T1000 (cell line): ENCODE measurements around the gene BICRA.
"Not testable (repeated sequence)": the region's sequence is repeated elsewhere in the genome, so short reads cannot be mapped to it uniquely, and the experiment has no call there.

Experiments used
- DNase-seq: peaks from one replicate; lab custom pipeline; 2025; ENCODE audit warnings: mixed read lengths; lab: John Stamatoyannopoulos, UW

BICRA gene

DNA sequence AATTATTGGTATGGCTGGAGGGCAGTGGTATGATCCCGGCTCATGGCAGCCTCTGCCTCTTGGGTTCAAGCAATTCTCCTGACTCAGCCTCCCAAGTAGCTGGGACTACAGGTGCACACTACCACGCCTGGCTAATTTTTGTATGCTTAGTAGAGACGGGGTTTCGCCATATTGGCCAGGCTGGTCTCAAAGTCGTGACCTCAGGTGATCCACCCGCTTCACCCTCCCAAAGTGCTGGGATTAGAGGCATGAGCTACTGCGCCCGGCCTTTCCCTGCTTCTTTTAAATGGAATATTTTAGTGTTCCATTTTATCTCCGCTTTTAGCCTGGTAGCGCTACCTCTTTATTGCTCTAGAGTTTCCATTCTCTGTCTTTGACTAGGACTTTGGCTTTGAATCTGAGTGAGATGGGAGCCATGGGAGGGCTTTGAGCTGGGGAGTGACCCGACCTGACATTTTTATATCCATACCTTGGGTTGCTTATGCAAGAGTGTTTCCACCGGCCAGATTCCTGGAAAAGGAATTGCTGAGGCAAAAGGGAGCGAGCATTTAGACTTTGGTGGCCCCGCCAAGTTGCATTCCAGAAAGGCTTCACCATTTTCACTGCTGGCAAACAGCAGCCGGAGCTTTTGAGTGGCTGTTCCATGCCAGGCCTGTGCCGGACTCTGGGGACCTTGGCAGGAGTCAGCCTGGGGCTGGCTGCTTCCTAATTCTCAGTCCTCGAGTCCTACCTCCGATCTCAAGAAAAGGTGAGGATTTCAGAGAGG, 22.9 kb downstream of the BICRA start:
- DNase-seq = no peak

DNA sequence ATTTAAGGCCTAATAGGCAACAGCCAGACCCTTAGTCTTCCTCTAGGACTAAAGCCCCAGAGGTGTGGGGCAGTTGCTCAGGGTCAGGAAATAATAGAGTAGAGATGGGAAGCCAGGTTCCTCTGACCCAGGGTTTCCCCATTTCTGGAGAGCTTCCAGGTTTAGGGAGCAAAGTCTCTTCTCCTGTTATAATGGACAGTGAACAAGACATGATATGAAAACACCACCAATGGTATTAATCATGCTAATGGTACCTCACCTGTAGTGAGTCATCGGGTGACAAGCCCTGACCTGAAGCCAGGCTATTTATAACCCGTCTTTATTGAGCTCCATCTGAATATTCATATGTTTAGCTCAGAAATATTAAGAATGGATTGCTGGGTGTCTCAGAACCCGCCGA, 24.6 kb downstream of the BICRA start:
- DNase-seq = no peak

DNA sequence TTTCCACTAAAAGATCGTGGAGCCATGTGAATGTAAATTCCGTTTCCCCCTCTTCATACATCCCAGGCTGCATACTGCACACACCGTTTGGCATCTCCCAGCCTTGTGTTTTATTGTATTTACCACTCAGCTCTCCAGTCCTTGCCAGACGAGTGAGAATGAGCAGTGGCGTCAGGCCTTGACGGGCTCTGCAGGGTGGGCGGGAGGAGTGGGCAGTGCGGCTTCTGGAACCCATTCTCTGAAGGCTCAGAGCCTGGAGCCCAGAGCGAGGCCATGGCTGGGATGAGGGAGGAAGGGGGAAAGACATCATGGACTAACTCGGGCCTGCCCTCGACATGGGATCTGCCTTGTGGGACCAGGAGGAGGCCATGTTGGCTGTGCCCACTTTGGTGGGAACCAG, 25.1 kb downstream of the BICRA start:
- DNase-seq = no peak

DNA sequence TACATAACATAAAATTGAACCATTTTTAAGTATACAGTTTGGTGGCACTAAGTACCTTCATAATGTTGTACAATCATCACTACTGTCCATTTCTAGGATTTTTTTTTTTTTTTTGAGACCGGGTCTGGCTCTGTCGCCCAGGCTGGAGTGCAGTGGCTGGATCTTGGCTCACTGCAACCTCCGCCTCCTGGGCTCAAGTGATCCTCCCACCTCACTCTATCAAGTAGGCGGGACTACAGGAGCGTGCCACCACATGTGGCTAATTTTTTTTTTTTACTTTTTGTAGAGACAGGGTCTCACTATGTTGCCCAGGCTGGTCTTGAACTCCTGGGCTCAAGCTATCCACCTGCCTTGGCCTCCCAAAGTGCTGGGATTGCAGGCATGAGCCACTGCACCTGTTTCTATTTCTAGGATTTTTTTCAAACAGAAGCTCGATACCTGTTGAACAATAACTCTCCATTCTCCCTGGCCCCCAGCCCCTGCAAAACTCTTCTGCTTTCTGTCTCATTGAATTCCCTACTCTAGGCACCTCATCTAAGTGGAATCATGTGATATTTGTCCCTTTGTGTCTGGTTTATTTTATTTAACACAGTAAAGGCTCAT, 26.3 kb downstream of the BICRA start:
- not testable (repeated sequence) for DNase-seq

DNA sequence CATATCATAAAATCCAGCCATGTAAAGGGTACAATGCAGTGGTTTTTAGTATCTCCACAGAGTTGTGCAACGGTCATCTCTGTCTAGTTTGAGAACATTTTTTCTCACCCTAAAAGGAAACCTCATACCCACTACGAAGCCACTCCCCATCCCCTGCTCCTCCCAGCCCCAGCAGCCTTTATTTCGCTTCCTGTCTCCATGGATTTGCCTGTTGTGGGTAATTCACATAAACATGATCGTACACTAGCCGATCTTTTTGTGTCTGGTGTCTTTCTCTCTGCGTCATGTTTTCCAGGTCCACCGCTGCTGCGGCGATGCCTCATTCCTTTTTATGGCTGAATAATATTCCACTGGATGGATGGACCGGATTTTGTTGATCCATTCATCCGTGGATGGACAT, 28.6 kb downstream of the BICRA start:
- DNase-seq = no peak

DNA sequence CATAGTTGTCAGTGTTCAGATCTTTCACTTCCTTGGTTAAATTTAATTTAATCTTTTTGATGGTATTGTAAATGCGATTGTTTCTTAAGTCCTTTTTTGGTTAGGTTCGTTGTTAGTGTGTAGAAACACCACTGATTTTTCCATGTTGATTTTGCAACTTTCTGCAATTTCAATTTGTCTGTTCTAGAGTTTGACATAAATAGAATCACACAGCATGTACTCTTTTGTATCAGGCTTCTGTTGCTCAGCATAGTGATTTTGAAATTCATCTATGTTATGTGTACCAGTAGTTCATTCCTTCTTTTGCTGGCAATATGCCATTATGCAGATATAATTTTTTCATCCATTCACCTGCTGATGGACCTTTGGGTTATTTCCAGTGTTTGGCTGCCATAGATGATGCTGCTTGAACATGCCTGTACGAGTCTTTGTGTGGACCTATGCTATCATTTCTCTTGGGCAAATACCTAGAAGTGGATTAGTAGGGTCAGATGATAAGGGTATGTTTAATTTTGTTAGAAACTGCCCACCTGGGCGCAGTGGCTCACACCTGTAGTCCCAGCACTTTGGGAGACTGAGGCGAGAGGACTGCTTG, 33.1 kb downstream of the BICRA start:
- no peak for DNase-seq

DNA sequence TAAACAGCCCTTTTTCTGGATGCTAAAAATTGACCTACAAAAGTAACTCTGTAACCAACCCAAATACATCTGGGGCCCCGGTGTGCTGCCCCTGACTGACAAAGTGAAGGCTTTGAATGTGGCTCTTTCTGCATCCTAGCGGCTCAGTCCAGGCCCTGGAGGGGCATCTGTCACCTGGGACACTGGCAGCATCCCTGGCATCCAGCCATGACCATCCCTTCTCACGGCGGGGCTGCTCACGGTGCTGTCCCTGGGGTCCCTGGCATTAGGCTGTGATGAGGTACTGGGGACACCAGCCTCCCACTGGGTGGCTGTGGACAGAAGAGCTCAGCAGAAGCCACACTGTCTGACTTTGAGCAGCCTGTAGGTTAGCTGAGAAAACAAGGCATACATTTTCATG, 34.3 kb downstream of the BICRA start:
- DNase-seq = no peak

DNA sequence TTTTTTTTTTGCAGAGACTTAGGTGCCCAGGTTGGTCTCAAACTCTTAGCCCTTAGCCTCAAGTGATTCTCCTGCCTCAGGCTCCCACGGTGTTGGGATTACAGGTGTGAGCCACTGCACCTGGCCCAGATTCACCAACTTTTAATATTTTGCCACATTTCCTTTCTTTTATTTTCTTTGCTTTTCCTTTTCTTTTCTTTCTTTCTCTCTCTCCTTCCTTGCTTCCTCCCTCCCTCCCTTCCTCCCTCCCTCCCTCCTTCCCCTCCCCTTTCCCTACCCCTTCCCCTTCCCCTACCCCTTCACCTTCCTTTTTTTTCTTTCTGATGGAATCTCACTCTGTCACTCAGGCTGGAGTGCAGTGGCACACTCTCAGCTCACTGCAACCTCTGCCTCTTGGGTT, 35.3 kb downstream of the BICRA start:
- no peak for DNase-seq

DNA sequence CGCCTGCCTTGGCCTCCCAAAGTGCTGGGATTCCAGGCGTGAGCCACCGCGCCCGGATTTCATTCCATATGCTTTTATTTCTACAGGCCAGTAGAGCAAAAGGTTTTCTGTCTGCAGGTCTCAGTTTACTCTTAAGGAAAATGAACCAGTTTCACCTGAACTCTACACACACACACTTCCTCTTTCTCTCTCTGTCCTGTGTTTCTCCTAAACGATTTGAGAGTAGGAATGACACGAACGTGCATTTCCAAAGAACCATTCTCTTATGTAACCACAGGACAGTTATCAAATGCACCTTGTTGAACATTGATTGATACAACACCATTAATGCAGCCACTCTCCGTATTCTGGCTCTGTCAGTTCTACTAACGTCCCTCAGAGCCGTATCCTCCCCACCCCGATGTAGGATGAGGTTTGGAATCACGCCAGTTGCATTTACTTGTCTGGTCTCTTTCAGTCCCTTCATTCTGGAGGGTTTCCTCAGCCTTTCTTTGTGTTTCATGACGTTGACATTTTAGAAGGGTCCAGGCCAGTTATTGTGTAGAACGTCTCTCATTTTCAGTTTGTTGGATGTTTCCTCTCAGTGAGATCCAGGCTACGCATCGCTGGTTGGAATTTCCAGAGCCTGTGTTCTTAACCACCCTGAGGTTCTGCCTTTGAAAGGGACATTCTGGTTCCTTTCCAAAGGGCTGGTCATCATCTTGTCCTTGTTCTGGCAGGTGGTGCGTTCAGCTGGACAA, 36.0 kb downstream of the BICRA start:
- no peak for DNase-seq

DNA sequence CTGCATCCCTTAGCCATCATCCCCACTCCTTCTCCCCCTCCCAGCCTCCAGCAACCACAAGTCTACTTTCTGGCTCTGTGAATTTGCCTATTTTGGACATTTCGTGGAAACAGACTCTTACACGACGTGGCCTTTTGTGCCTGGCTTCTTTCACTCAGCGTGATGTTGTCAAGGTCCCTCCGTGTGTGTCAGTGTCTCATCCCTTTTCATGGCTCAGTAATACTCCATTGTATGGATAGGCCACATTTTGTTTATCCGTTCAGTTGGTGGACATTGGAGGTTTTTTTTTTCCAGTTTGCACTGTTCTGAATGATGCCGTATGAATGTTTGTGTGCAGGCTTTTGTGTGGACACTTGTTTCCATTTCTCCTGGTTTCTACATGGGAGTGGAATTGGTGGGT, 38.0 kb downstream of the BICRA start:
- no peak for DNase-seq

DNA sequence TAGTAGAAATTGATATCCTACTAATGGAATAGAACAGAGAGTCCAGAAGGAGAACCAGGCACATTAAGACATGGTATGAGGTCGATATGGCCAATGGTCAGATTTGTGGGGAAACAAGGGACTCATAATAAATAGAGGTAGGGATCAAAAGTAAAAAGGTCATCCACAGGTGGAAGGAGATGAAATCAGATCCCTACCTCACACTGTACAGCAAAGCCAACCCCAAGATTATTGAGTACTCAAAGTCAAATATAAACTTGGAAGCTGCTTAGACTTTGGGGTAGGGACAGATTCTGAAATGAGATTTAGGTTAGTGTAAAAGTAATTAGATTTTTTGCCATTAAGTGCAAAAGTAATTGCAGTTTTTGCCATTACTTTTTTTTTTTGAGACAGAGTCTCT, 40.7 kb downstream of the BICRA start:
- DNase-seq = no peak

DNA sequence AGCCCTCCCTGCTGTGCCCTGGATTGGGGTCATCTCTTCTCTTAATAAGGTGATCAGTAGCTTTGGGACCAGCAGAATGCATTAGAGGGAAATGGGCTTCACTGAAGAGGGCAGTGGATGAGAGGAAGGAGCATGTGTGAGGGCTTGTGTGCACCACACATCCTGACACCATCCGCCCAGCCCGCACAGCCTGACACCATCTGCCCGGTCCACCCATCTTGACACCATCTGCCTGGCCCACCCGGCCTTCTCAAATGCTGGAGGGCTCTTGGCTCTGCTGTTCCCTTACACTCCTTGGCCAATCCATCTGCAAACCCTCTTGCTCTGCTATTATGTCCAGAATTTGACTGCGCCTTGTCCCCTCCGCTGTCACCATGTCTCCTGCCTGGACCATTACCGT, 41.8 kb downstream of the BICRA start:
- no peak for DNase-seq

DNA sequence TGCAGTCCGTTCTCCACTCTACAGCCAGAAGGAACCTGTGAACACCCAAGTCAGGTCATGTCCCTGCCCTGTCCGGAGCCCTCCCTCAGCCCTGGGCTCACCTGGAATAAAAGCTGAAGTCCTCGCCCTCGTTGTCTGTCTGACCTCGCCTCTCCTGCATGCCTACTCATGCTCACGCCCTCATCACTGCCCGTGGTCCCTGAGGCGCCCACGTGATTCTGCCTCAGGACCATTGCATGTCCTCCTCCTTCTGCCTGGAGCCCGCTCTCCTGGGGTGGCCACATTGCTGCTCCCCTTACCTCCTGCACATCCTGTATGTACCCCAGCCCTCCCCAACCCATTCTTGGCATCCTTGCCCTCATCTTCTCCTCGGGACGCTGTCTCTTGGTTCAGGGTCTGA, 42.2 kb downstream of the BICRA start:
- no peak for DNase-seq

DNA sequence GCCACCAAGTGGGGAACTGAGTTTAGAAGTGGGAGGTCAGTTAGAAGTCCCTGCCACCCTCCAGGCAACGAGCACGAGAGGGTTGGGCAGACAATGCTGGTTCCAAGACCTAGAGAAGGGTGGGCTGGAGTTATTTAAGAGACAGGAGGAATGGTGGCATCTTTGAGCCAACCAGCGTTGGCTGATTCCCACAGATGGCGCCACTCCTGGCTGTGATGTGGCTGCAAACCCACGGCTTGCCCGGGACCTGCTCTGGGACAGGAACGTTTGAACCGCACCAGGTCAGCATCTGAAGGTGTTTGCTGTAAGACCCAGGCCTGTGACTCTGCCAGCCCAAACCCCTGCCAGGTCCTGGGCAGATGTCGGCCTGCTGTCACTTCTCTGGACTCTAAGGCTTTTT, 42.8 kb downstream of the BICRA start:
- no peak for DNase-seq

DNA sequence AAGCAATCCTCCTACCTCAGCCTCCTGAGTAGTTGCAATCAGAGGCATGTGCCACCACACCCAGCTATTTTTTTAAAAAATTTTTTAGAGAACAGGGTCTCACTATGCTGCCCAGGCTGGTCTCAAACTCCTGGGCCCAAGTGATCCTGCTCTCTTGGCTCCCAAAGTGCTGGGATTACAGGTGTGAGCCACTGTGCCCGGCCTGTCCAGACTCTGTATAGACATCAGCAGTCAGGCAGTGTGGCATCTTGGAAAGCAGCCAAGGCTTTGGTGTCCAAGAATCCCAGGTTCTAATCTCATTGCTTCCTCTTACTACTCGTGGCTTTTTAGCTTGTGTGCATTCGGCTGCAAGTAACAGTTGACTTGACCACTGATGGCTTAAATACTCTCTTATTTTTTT, 43.4 kb downstream of the BICRA start:
- no peak for DNase-seq

DNA sequence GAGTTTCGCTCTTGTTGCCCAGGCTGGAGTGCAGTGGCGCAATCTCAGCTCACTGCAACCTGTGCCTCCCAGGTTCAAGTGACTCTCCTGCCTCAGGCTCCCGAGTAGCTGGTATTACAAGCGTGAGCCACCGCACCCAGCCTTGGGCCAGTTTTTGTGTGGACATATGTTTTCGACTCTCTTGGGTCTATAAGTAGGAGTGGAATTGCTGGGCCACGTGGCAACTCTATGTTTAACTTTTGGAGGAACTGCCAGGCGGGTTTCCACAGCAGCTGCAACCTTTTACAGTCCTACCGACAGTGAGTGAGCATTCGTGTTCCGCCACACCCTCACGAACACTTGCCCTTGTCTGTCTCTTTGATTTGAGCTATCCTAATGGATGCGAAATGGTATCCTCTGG, 44.9 kb downstream of the BICRA start:
- no peak for DNase-seq

DNA sequence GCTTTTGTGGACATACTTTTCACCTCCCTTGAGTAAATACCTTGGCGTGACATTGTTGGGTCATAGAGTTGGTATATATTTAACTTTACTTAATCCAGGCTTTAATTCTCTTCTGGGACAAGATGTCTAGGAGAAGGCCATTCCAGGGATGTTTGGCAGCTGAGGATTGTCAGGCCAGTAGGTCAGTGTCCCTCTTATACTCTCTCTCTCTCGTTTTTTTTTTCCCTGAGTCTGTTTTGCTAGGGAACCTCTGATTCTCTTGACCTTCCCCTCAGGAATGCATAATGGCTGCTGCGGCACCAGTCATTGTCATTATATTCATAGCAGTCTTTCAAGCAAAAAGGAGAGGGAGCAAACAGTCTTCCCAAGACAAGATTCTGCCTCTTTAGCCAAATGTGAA, 48.8 kb downstream of the BICRA start:
- no peak for DNase-seq

DNA sequence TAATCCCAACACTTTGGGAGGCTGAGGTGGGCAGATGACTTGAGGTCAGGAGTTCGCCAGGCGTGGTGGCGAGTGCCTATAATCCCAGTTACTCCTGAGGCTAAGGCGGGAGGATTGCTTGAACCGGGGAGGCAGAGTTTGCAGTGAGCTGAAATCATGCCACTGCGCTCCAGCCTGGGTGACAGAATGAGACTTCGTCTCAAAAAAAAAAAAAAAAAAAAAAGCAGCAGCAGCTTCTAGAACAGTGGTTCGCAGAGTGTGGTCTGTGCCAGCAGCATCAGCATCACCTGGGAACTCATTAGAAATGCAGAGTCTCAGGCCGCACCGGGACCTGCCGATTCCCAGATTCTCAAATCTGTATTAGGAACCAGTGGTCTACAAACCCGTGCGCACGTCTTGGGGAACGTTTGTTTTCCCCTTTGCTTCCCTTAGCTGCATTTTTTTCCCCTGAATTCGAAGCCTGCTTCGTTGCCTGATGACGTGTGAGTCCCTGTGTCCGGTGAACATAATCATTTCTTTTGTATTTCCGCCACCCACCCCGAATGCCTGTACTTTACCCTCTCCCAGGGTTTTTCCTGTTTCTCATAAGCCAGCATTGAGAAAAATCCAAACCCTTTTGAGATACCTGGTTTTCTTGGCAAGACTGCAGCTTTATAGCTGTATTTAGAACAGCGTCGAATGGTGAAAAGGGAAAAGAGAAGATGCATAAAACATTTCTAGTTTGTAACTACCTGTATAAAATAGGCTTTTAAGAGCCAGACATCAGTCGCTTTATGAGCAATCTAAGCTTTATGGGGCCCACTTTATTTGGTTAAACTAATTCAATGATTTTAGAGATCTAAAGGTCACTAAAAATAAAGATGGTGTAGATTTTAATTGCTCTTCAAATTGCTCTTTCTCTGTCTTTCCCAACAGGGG, 49.8 kb downstream of the BICRA start:
- DNase-seq = no peak

DNA sequence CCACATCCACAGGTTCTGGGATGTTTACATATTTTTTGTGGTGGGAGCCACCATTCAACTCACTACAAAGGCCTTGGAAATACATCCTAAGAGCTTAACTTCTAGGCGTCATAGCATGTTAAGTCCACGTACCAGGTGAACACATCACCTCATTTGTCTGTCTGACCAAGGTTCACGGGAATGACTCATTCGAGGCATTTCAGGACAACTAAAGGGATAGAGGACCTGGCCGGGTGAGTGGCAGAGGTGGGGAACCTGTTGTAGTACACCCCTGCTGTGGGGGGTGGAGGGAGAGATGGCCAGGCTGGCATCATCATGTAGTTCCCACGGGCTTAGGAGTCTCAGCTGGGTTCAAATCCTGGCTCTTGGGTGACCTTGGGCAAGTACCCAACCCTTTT, 51.5 kb downstream of the BICRA start:
- DNase-seq = no peak

DNA sequence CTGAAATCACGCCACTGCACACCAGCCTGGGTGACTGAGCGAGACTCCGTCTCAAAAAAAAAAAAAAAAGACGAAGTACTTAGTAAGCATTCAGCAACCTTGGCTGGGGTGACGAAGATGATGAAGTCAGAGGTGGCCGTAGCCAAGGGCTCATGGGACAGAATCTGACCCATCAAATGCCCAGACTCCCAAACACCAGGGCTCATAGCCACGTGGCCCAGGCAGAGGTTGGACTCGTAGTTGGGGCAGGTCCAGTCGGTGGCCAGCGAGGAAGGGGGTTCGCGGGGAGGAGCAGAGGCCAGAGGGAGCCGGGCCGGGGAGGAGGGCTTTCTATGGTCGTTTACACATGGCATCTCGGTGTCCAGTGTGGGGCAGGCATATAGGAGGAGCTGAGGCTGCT, 52.2 kb downstream of the BICRA start:
- no peak for DNase-seq

DNA sequence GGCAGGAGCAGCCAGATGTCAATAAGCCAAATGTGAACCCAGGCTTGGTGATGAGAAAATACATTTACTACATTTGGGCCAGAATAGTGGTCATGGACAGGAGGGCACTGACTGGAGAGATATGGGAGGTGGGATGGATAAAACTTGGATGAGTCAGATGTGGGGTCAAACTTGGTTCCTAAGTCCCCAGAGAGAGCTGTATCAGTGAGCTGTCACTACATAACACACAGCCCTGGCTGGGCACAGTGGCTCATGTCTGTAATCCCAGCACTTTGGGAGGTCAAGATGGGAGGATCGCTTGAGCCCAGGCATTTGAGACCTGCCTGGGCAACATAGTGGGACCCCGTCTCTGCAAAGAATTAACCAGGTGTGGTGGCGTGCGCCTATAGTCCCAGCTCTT, 52.7 kb downstream of the BICRA start:
- no peak for DNase-seq

DNA sequence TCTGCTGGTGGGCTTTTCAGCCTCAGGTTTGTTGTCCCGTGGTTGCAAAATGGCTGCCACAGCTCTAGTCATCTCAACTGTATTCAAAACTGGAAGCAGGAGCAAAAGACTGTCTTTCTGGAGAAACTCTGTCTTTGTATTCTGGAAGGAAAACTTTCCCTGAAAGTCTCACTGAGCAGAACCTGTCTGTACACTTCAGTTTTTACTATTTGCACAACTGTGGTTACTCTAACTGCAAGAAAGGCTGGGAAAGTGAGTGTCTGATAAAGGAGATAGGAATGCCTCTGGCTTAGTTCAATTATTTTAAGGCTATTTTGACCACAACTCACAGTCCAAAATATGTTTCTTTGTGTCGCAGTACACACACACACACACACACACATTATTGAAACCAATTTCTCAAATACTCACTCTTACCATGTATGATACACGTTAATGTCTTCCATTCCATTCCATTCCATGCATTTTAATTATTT, 54.5 kb downstream of the BICRA start:
- DNase-seq = no peak
